GM18499 (cell line): ENCODE data around the gene RGS6.
"Not testable (repeated sequence)": the region's sequence is repeated elsewhere in the genome, so short reads cannot be mapped to it uniquely, and the experiment has no call there.

Source experiments
- ATAC-seq: cut with Tn5 transposase; IDR thresholded peaks from one replicate; pipeline ENCODE4 v1.9.1; 2021; ENCODE audit warnings: moderate number of reproducible peaks; ENCODE audit not compliant: insufficient read depth, unreplicated experiment

The RGS6 gene

GRCh38 chr14:71932229-71932981 is at the start of gene RGS6:
Gene RGS6 (plus strand): TSS chr14:71932429.
- no peak for ATAC-seq

GRCh38 chr14:71883094-71883493 is 49.1 kb upstream of the RGS6 start:
- no peak for ATAC-seq

- ATAC-seq: no peak
These were observed 46.9 kb upstream of the RGS6 start for GRCh38 chr14:71885301-71885700.

GRCh38 chr14:71887802-71888201 is 44.4 kb upstream of the RGS6 start:
- not testable (repeated sequence) for ATAC-seq

- no peak for ATAC-seq
These were observed 41.7 kb upstream of the RGS6 start for GRCh38 chr14:71890541-71890940.

- ATAC-seq: no peak
These were observed 41.0 kb upstream of the RGS6 start for GRCh38 chr14:71891185-71891584.

- no peak for ATAC-seq
These were observed 40.3 kb upstream of the RGS6 start for GRCh38 chr14:71891970-71892369.

GRCh38 chr14:71905031-71905430 is 27.2 kb upstream of the RGS6 start:
- ATAC-seq: no peak

- ATAC-seq: no peak
These were observed 26.4 kb upstream of the RGS6 start for GRCh38 chr14:71905860-71906259.

GRCh38 chr14:71907793-71908515 is 24.3 kb upstream of the RGS6 start:
- no peak for ATAC-seq

- no peak for ATAC-seq
These were observed 20.6 kb upstream of the RGS6 start for GRCh38 chr14:71911669-71912068.

GRCh38 chr14:71913342-71913741 is 18.9 kb upstream of the RGS6 start:
- ATAC-seq: no peak

- no peak for ATAC-seq
These were observed 13.3 kb upstream of the RGS6 start for GRCh38 chr14:71918955-71919354.

- ATAC-seq: no peak
These were observed 8.7 kb upstream of the RGS6 start for GRCh38 chr14:71923513-71923912.

- ATAC-seq: no peak
These were observed 569 bp upstream of the RGS6 start for GRCh38 chr14:71931492-71932228.

GRCh38 chr14:71933001-71933587 is 865 bp downstream of the RGS6 start:
- ATAC-seq: no peak

- ATAC-seq: not testable (repeated sequence)
These were observed 6.0 kb downstream of the RGS6 start for GRCh38 chr14:71938273-71938672.

GRCh38 chr14:71939344-71939743 is 7.1 kb downstream of the RGS6 start:
- ATAC-seq: not testable (repeated sequence)

- not testable (repeated sequence) for ATAC-seq
These were observed 8.3 kb downstream of the RGS6 start for GRCh38 chr14:71940500-71940899.

GRCh38 chr14:71941616-71942015 is 9.4 kb downstream of the RGS6 start:
- ATAC-seq: not testable (repeated sequence)
